OCI-LY1 (cell line): ENCODE measurements around the gene EMP3.

Experiments used
- H2AFZ ChIP-seq: fragments of 200-600 bp; sonication (generic), shearing (Covaris generic); 2 replicates; pipeline ENCODE4 v1.6.0; 2014; ENCODE audit warnings: antibody characterized with exemption, mild to moderate bottlenecking, low read length
- H3F3A ChIP-seq: fragments of 200-600 bp; sonication (generic), shearing (Covaris generic); 2 replicates; pipeline ENCODE4 v1.6.0; 2014; ENCODE audit warnings: mild to moderate bottlenecking, antibody characterized with exemption, low read length, moderate library complexity; ENCODE audit not compliant: insufficient read depth
- H3K27ac ChIP-seq: fragments of 200-600 bp; sonication (generic); 2 replicates; pipeline ENCODE4 v1.5.1; 2014; ENCODE audit warnings: low read length, mixed run types, mild to moderate bottlenecking, low read depth; ENCODE audit not compliant: poor library complexity, severe bottlenecking
- H3K27me3 ChIP-seq: fragments of 200-600 bp; sonication (generic); 2 replicates; pipeline ENCODE4 v1.6.0; 2014; ENCODE audit warnings: antibody characterized with exemption, mild to moderate bottlenecking, low read length, moderate library complexity; ENCODE audit not compliant: insufficient read depth
- H3K36me3 ChIP-seq: fragments of 200-600 bp; sonication (generic); 2 replicates; pipeline ENCODE4 v1.6.1; 2014; ENCODE audit warnings: mild to moderate bottlenecking, antibody characterized with exemption, low read length, moderate library complexity, mixed read lengths; ENCODE audit not compliant: insufficient read depth
- H3K4me1 ChIP-seq: fragments of 200-600 bp; sonication (generic); 2 replicates; pipeline ENCODE4 v1.5.1; 2014; ENCODE audit warnings: mild to moderate bottlenecking, low read length, moderate library complexity; ENCODE audit not compliant: insufficient read depth, severe bottlenecking
- H3K4me2 ChIP-seq: fragments of 200-600 bp; sonication (generic), shearing (Covaris generic); 2 replicates; pipeline ENCODE4 v1.6.1; 2014; ENCODE audit warnings: low read length
- H3K4me3 ChIP-seq: fragments of 200-600 bp; sonication (generic); 2 replicates; pipeline ENCODE4 v1.5.1; 2014; ENCODE audit warnings: low read length, low read depth, mild to moderate bottlenecking, mixed read lengths; ENCODE audit not compliant: poor library complexity, severe bottlenecking
- H3K79me2 ChIP-seq: fragments of 200-600 bp; shearing (Covaris generic); 2 replicates; pipeline ENCODE4 v1.6.1; 2016; ENCODE audit warnings: mixed run types, low read length, mixed read lengths; ENCODE audit not compliant: insufficient read depth
- H3K9ac ChIP-seq: fragments of 200-600 bp; sonication (generic), shearing (Covaris generic); 2 replicates; pipeline ENCODE4 v1.6.1; 2014; ENCODE audit warnings: mild to moderate bottlenecking, low read length, mixed read lengths
- H3K9me2 ChIP-seq: fragments of 200-600 bp; sonication (generic), shearing (Covaris generic); 2 replicates; pipeline ENCODE4 v1.6.1; 2014; ENCODE audit warnings: low read depth, mild to moderate bottlenecking, low read length, mixed read lengths
- H3K9me3 ChIP-seq: fragments of 200-600 bp; shearing (Covaris generic); 2 replicates; pipeline ENCODE4 v1.6.1; 2014; ENCODE audit warnings: low read length, mixed read lengths
- H4K20me1 ChIP-seq: fragments of 200-600 bp; sonication (generic), shearing (Covaris generic); 2 replicates; pipeline ENCODE4 v1.6.0; 2016; ENCODE audit warnings: mild to moderate bottlenecking, low read length; ENCODE audit not compliant: insufficient read depth
- EZH2 ChIP-seq: fragments of 200-600 bp; sonication (generic), shearing (Covaris generic); IDR thresholded peaks from 2 replicates; pipeline ENCODE4 v1.8.0; 2017; ENCODE audit warnings: borderline replicate concordance, mixed run types, mild to moderate bottlenecking, antibody characterized with exemption, low read length, moderate library complexity, mixed read lengths
- TF ChIP-seq, protein P1 (sequence below): fragments of 200-600 bp; sonication (generic), shearing (Covaris generic); IDR thresholded peaks from 2 replicates; pipeline ENCODE4 v1.5.1; 2017; ENCODE audit warnings: mild to moderate bottlenecking, antibody characterized with exemption, low read length, moderate library complexity, mixed read lengths

Gene EMP3

DNA sequence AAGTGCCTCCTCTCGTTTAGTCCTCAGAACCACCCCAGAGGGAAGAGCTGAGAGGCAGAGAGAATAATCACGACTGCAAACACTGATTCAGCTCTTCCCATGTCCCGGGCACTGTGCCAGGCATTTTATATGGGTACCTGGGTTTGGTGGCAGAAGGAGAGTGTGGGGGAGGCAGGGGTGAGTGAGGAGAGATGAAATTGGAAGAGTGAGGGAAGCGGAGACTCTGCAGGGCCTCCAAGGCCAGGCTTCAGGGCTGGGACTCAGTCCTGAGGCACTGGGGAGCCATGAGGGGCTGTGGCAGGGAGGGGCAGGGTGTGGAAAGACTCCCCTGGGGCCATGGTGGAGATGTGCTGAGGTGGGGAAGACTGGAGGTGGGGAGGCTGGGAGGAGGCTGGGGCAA is 47.6 kb downstream of the EMP3 start:
- TF ChIP-seq, protein P1, sequence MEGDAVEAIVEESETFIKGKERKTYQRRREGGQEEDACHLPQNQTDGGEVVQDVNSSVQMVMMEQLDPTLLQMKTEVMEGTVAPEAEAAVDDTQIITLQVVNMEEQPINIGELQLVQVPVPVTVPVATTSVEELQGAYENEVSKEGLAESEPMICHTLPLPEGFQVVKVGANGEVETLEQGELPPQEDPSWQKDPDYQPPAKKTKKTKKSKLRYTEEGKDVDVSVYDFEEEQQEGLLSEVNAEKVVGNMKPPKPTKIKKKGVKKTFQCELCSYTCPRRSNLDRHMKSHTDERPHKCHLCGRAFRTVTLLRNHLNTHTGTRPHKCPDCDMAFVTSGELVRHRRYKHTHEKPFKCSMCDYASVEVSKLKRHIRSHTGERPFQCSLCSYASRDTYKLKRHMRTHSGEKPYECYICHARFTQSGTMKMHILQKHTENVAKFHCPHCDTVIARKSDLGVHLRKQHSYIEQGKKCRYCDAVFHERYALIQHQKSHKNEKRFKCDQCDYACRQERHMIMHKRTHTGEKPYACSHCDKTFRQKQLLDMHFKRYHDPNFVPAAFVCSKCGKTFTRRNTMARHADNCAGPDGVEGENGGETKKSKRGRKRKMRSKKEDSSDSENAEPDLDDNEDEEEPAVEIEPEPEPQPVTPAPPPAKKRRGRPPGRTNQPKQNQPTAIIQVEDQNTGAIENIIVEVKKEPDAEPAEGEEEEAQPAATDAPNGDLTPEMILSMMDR = no peak
- TF ChIP-seq EZH2 = no peak
- H3K9ac ChIP-seq = no peak overlapping the region
- H3K79me2 ChIP-seq = no peaks in the 10 kb centered on the region
- H3K4me2 ChIP-seq = no peak overlapping the region
- H3K27ac ChIP-seq = no peak overlapping the region
- no peaks in the 10 kb centered on the region for H3F3A ChIP-seq
- no peaks in the 10 kb centered on the region; the same call in 1 of the 2 replicates for H3K27me3 ChIP-seq
- no peaks in the 10 kb centered on the region for H3K9me3 ChIP-seq
- H3K36me3 ChIP-seq = no peaks in the 10 kb centered on the region
- no peaks in the 10 kb centered on the region for H3K9me2 ChIP-seq
- H2AFZ ChIP-seq = no peak overlapping the region
- H3K4me1 ChIP-seq = no peaks in the 10 kb centered on the region
- no peak overlapping the region for H3K4me3 ChIP-seq
- no peaks in the 10 kb centered on the region for H4K20me1 ChIP-seq

DNA sequence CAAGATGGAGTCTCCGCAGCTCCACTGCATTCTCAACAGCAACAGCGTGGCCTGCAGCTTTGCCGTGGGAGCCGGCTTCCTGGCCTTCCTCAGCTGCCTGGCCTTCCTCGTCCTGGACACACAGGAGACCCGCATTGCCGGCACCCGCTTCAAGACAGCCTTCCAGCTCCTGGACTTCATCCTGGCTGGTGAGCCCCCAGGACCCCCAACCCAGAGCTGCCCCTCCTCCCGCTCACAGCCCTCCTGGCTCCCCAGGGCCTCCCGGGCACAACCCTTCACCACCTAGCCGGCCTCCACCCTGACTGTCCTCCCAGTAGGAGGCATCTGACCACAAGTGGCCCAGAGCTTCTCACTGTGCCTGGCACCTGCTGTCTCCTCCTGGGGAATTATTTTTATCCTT is 48.2 kb downstream of the EMP3 start:
- Histone ChIP-seq H3K79me2 (no peaks in the 10 kb centered on the region), H3K27ac (no peak overlapping the region), H3K36me3 (no peaks in the 10 kb centered on the region), H3K4me1 (no peaks in the 10 kb centered on the region), H4K20me1 (no peaks in the 10 kb centered on the region), H3K4me2 (no peak overlapping the region), H3F3A (no peaks in the 10 kb centered on the region), H3K4me3 (no peak overlapping the region), H3K9me3 (no peaks in the 10 kb centered on the region), H3K9ac (no peak overlapping the region), H3K9me2 (no peaks in the 10 kb centered on the region), H3K27me3 (no peaks in the 10 kb centered on the region; the same call in 1 of the 2 replicates), H2AFZ (no peak overlapping the region)
- TF ChIP-seq, protein P1 = no peak
- TF ChIP-seq EZH2 = no peak

DNA sequence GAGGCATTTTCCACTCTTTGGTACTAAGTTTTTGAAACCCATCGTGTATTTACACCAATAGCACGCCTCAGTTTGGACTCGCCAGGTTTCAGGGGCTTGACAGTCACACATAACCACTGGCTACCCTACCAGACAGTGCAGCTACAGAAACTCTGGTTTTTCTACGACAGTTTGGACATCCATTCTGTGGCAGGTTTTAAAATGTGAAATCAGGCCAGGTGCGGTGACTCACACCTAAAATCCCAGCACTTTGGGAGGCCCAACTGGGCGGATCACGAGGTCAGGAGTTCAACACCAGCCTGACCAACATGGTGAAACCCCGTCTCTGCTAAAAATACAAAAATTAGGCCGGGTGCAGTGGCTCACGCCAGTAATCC is 52.8 kb downstream of the EMP3 start:
- TF ChIP-seq, protein P1 = no peak
- TF ChIP-seq EZH2 = no peak
- Histone ChIP-seq H3K4me2 (no peak overlapping the region), H3K4me1 (no peaks in the 10 kb centered on the region), H2AFZ (no peak overlapping the region), H3K9ac (no peak overlapping the region), H3K4me3 (no peak overlapping the region), H3K27me3 (no peaks in the 10 kb centered on the region), H3F3A (no peaks in the 10 kb centered on the region), H4K20me1 (no peaks in the 10 kb centered on the region), H3K27ac (no peak overlapping the region), H3K9me3 (no peaks in the 10 kb centered on the region), H3K79me2 (no peaks in the 10 kb centered on the region), H3K36me3 (peaks cover 12% of the 10 kb centered on the region; the same call in 1 of the 2 replicates), H3K9me2 (no peaks in the 10 kb centered on the region)
